ENCODE results near the gene ELL2. TPM values are rescaled to one million over a fixed set of nuclear protein-coding genes. Genes with fewer than 3 reads are reported as not detected.

Gene ELL2
- total RNA-seq, 2 donors from 2014 or later, result 110 to 200 TPM

DNA sequence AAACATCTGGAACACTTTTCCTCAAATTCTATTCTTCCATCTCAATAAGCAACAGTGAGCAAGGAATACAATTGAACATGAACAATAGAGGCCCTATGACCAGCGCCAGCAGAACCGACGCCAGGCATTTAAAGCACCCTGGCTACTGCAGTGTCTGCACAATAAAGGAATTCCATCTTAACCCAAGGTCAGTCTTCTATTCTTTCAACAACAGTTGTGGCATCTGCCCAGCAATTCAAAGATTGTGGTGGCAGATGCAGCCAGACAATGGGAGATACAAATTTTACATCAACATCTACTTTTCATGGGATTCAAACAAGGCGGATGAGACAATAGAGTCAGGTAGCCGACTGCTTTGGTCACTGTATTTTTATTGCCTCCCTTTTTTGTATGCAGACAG lies 65.9 kb downstream of the ELL2 start:
- DNase-seq (ENCODE audit: low spot score) (no peak), ATAC-seq (no peak)
- H3K27ac Mint-ChIP-seq, result no peak overlapping the region
- H3K27me3 Mint-ChIP-seq, result no peaks in the 10 kb centered on the region
- H3K4me1 Mint-ChIP-seq (ENCODE audit: low read depth in 2 of 2), result peaks cover 0 to 4% of the 10 kb centered on the region in 2 donors
- H3K36me3 Mint-ChIP-seq, result peaks cover 32% of the 10 kb centered on the region
- H3K9me3 Mint-ChIP-seq, result no peaks in the 10 kb centered on the region
- no peak overlapping the region for H3K4me3 Mint-ChIP-seq

GRCh38 chr5:95895251-95895650 lies 66.4 kb downstream of the ELL2 start:
- no peaks in the 10 kb centered on the region for H3K27me3 Mint-ChIP-seq
- peaks cover 0 to 4% of the 10 kb centered on the region in 2 donors for H3K4me1 Mint-ChIP-seq (ENCODE audit: low read depth in 2 of 2)
- H3K4me3 Mint-ChIP-seq, result no peak overlapping the region
- H3K9me3 Mint-ChIP-seq, result no peaks in the 10 kb centered on the region
- peak overlapping the region; percentile 11 to 77 for H3K27ac Mint-ChIP-seq
- peaks cover 29% of the 10 kb centered on the region for H3K36me3 Mint-ChIP-seq
- DNase-seq (ENCODE audit: low spot score), result no peak
- ATAC-seq, result no peak

GRCh38 chr5:95892784-95893354 lies 68.8 kb downstream of the ELL2 start:
- Mint-ChIP-seq H3K36me3 (peaks cover 21% of the 10 kb centered on the region), H3K4me3 (no peak overlapping the region), H3K27ac (no peak overlapping the region), H3K9me3 (no peaks in the 10 kb centered on the region), H3K27me3 (no peaks in the 10 kb centered on the region), H3K4me1 (ENCODE audit: low read depth in 2 of 2) (peaks cover 4 to 9% of the 10 kb centered on the region in 2 donors)
- DNase-seq (ENCODE audit: low spot score) (no peak), ATAC-seq (no peak)

GRCh38 chr5:95891499-95891898 lies 70.2 kb downstream of the ELL2 start:
- no peaks in the 10 kb centered on the region for H3K9me3 Mint-ChIP-seq

DNA sequence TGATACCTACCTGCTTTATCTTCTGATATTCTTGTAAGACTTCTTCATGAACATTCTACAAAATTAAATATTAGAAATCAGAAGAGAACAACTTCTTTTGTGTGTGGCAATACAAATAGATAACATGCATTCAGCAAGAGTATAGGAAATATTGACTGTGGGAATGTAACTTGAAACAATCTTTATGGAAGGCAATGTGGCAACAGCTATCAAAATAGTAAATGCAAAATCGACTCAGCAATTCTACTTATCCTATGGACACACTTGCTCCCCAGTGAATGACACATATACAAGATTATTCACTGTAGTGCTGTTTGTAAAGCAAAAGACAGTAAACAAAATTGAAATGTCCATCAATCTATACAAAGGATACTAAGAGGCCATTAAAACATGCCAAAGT lies 72.6 kb downstream of the ELL2 start:
- H3K4me3 Mint-ChIP-seq, result peak overlapping the region; percentile 12
- no peaks in the 10 kb centered on the region for H3K27me3 Mint-ChIP-seq
- peaks cover 7 to 18% of the 10 kb centered on the region in 2 donors for H3K4me1 Mint-ChIP-seq (ENCODE audit: low read depth in 2 of 2)
- H3K9me3 Mint-ChIP-seq, result no peaks in the 10 kb centered on the region
- ATAC-seq, result no peak
- peaks cover 12% of the 10 kb centered on the region for H3K36me3 Mint-ChIP-seq
- peak overlapping the region; percentile 33 to 41 for H3K27ac Mint-ChIP-seq
- no peak for DNase-seq (ENCODE audit: low spot score)

More at GRCh38 chr5:95891499-95891898, 70.2 kb downstream of the ELL2 start:
- Mint-ChIP-seq H3K36me3 (peaks cover 23% of the 10 kb centered on the region), H3K27ac (no peak overlapping the region), H3K4me3 (no peak overlapping the region), H3K27me3 (no peaks in the 10 kb centered on the region), H3K4me1 (ENCODE audit: low read depth in 2 of 2) (peaks cover 4 to 11% of the 10 kb centered on the region in 2 donors)
- DNase-seq (ENCODE audit: low spot score) (no peak), ATAC-seq (no peak)

GRCh38 chr5:95887977-95888376 lies 73.7 kb downstream of the ELL2 start:
- DNase-seq (ENCODE audit: low spot score), result no peak
- Mint-ChIP-seq H3K4me3 (no peak overlapping the region), H3K9me3 (no peaks in the 10 kb centered on the region), H3K36me3 (peaks cover 12% of the 10 kb centered on the region), H3K27me3 (no peaks in the 10 kb centered on the region), H3K4me1 (ENCODE audit: low read depth in 2 of 2) (peaks cover 18 to 29% of the 10 kb centered on the region in 2 donors), H3K27ac (no peak overlapping the region)
- no peak for ATAC-seq

DNA sequence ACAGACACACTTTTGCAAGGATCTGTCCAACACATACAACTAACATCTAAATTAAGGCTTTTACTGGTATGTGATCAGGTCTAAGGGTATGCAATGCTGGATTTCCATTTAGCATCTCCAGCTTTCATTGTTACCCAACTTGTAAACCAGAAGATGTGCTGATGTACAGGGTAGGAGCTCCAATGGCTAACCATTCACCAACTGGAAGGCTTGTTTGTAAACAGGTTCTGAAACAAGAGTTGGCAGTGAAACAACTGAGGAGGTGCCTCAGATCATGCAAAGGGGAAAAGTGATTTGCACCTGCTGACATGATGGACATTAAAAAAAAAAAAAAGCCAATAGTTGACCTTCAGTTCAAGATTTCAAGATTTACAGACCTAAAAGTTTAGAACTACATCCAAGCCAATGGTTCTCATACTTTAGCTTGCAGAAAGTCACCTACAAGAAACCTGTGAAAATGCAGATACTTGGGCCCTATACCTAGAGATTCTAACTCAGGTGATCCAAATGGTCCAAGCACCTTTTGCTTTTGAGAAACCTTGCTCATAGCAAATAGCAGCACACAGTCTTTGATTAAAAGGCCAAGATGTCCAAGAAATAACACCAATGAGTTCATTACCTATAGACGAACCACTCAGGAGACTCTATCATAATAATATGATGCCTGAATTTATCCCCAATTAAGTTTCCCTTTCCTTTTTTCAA lies 75.2 kb downstream of the ELL2 start:
- Mint-ChIP-seq H3K9me3 (no peaks in the 10 kb centered on the region), H3K36me3 (peaks cover 12% of the 10 kb centered on the region), H3K4me1 (ENCODE audit: low read depth in 2 of 2) (peaks cover 19 to 32% of the 10 kb centered on the region in 2 donors), H3K27ac (no peak overlapping the region), H3K4me3 (no peak overlapping the region), H3K27me3 (no peaks in the 10 kb centered on the region)
- DNase-seq (ENCODE audit: low spot score) (no peak), ATAC-seq (no peak)

DNA sequence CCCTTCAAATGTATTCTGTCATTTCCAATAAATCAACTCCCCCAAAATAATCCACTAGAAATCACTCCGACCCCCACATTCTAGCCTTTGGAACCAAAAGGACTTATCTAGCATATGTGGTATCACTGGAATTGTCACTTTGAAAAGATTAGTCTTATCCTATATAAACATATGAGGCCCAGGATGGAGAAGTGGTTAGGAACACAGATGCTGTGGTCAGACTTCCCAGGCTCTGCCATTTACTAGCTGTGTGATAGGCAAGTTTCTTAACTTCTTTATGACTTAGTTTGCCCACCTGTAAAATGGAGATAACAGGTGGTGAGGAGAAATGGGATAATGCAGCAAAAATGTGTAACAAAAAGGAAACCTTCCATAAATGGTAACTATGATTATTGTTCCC lies 77.1 kb downstream of the ELL2 start:
- ATAC-seq, result no peak

GRCh38 chr5:95884017-95884325 lies 77.7 kb downstream of the ELL2 start:
- H3K4me1 Mint-ChIP-seq (ENCODE audit: low read depth in 2 of 2), result peaks cover 19 to 31% of the 10 kb centered on the region in 2 donors
- H3K27ac Mint-ChIP-seq, result peak overlapping the region; percentile 39 to 63
- peak overlapping the region; percentile 15 for H3K4me3 Mint-ChIP-seq
- no peak for DNase-seq (ENCODE audit: low spot score)
- H3K36me3 Mint-ChIP-seq, result peaks cover 10% of the 10 kb centered on the region
- no peaks in the 10 kb centered on the region for H3K9me3 Mint-ChIP-seq
- no peaks in the 10 kb centered on the region for H3K27me3 Mint-ChIP-seq
- ATAC-seq, result peak in 1 of 2 donors; percentile 45

More for the DNA sequence above, 77.1 kb downstream of the ELL2 start:
- no peak overlapping the region for H3K4me3 Mint-ChIP-seq
- peak overlapping the region; percentile 39 to 63 for H3K27ac Mint-ChIP-seq
- H3K4me1 Mint-ChIP-seq (ENCODE audit: low read depth in 2 of 2), result peaks cover 19 to 32% of the 10 kb centered on the region in 2 donors
- no peak for DNase-seq (ENCODE audit: low spot score)
- H3K36me3 Mint-ChIP-seq, result peaks cover 12% of the 10 kb centered on the region
- no peaks in the 10 kb centered on the region for H3K9me3 Mint-ChIP-seq
- no peaks in the 10 kb centered on the region for H3K27me3 Mint-ChIP-seq

- Mint-ChIP-seq H3K9me3 (no peaks in the 10 kb centered on the region), H3K36me3 (peaks cover 6% of the 10 kb centered on the region), H3K4me3 (peak overlapping the region; percentile 15), H3K27ac (peak overlapping the region; percentile 39 to 63), H3K4me1 (ENCODE audit: low read depth in 2 of 2) (peaks cover 19 to 26% of the 10 kb centered on the region in 2 donors), H3K27me3 (no peaks in the 10 kb centered on the region)
- DNase-seq (ENCODE audit: low spot score) (no peak), ATAC-seq (peak; percentile 37 to 45)
These were observed 78.2 kb downstream of the ELL2 start for GRCh38 chr5:95883185-95884016.

DNA sequence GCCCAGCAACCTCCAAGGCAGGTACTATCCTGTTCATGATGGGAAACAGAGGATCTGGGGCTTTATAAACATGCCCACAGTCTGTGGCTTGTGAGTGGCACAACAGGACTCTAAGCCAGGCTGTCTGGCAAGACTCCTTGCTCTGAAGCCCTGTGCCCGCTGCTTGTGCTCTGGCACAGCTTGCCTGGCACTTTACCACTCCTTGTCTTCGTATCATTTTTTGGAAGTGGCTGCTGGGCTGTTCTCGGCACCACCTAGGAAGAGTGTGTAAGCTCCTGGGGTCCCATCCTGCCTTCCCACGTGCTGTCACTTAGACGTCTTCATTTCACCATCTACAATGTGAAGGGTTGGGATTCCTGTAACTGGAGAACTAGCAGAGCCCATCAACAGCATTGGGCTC lies 79.8 kb downstream of the ELL2 start:
- H3K27ac Mint-ChIP-seq, result no peak overlapping the region
- no peak overlapping the region for H3K4me3 Mint-ChIP-seq
- no peak for DNase-seq (ENCODE audit: low spot score)
- no peaks in the 10 kb centered on the region for H3K36me3 Mint-ChIP-seq
- no peaks in the 10 kb centered on the region for H3K27me3 Mint-ChIP-seq
- peaks cover 20 to 21% of the 10 kb centered on the region in 2 donors for H3K4me1 Mint-ChIP-seq (ENCODE audit: low read depth in 2 of 2)
- H3K9me3 Mint-ChIP-seq, result no peaks in the 10 kb centered on the region
- ATAC-seq, result no peak

DNA sequence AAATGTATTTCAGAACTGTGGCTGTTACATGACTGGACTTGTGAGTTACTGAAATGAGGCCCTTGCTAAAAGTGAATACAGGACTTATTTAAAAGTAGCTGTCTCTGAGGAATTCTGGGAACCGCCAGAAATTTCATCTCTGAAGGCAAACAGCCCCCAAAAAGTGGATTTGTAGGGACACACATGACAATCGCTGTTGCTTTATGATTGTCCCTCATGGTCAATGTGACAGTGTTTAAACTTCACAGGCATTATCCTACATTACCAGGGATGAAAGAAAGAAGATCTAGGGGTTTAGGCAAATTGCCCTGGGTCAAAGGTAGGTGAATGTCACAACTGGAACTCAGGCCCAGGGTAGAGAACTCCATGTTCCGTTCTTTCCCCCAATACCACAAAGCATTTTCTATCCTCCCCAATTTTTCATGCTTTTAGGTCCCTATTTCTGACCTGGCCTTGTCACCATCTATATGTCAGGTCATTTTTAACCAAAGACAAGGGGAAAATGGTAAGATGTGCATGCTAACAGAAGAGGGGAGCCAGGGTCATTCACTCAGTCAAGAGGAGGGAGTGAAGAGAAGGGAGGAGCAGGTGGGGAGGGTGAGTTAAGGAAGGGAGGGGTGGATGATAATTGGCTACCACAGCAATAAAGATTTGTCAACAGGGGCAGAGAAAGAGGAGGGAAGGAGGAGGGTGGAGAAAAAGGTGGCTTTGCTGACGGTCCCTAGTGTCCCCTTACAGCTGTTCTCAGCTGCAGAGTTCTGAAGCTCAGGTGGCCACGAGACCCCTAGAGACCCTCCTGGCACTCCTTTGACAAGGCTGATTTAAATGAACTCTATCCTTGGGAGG lies 81.3 kb downstream of the ELL2 start:
- Mint-ChIP-seq H3K27me3 (no peaks in the 10 kb centered on the region), H3K9me3 (no peaks in the 10 kb centered on the region), H3K36me3 (no peaks in the 10 kb centered on the region), H3K27ac (peak overlapping the region in 1 of 2 donors; percentile 77), H3K4me3 (no peak overlapping the region), H3K4me1 (ENCODE audit: low read depth in 2 of 2) (peaks cover 21% of the 10 kb centered on the region in 2 donors)
- no peak for DNase-seq (ENCODE audit: low spot score)
- no peak for ATAC-seq

GRCh38 chr5:95879661-95880060 lies 82.0 kb downstream of the ELL2 start:
- no peaks in the 10 kb centered on the region for H3K36me3 Mint-ChIP-seq
- H3K4me1 Mint-ChIP-seq (ENCODE audit: low read depth in 2 of 2), result peaks cover 19 to 20% of the 10 kb centered on the region in 2 donors
- peak overlapping the region in 1 of 2 donors; percentile 77 for H3K27ac Mint-ChIP-seq
- no peaks in the 10 kb centered on the region for H3K27me3 Mint-ChIP-seq
- H3K9me3 Mint-ChIP-seq, result no peaks in the 10 kb centered on the region
- H3K4me3 Mint-ChIP-seq, result no peak overlapping the region
- ATAC-seq (no peak), DNase-seq (ENCODE audit: low spot score) (no peak)

Data from natural killer cell treated with Interleukin-12 subunit alpha and Interleukin-12 subunit beta and Interleukin-15 and Interleukin-18, amount 100 ng/mL, for 72 hours (primary cell).